HepG2 (cell line): ENCODE results near the gene HSPA1B. TPM values are rescaled to one million over a fixed set of nuclear protein-coding genes. Genes with fewer than 3 reads are reported as not detected.

Experiments
- ARID5B ChIP-seq: IDR thresholded peaks from 2 replicates; pipeline ENCODE4 v1.4.0; 2020; ENCODE audit warnings: mild to moderate bottlenecking, missing genetic modification reagents
- BCL6 ChIP-seq: IDR thresholded peaks from 2 replicates; pipeline ENCODE4 v1.6.1; 2016; ENCODE audit warnings: missing genetic modification reagents, missing compliant biosample characterization
- CAMTA2 ChIP-seq: sonication (generic); formaldehyde crosslinking; IDR thresholded peaks from 2 replicates; pipeline ENCODE4 v1.4.0; 2020; ENCODE audit warnings: mild to moderate bottlenecking, missing genetic modification reagents, borderline replicate concordance
- ERF ChIP-seq: IDR thresholded peaks from 2 replicates; pipeline ENCODE4 v1.6.1; 2018; ENCODE audit warnings: missing biosample characterization, missing genetic modification reagents
- FOXM1 ChIP-seq: sonication (generic); formaldehyde crosslinking; IDR thresholded peaks from 2 replicates; pipeline ENCODE4 v1.5.0; 2020; ENCODE audit warnings: missing genetic modification reagents
- GLMP ChIP-seq: sonication (generic); formaldehyde crosslinking; IDR thresholded peaks from 2 replicates; pipeline ENCODE4 v1.9.0; 2021; ENCODE audit warnings: missing genetic modification reagents, mild to moderate bottlenecking, borderline replicate concordance
- HNRNPUL1 ChIP-seq: fragments of 200-400 bp; formaldehyde crosslinking; IDR thresholded peaks from 2 replicates; pipeline ENCODE4 v1.6.1; 2017; ENCODE audit warnings: low read depth, mild to moderate bottlenecking, low read length, moderate library complexity
- KAT8 ChIP-seq: IDR thresholded peaks from 2 replicates; pipeline ENCODE4 v1.6.1; 2016; ENCODE audit warnings: missing genetic modification reagents, missing compliant biosample characterization
- MXD3 ChIP-seq: IDR thresholded peaks from 2 replicates; pipeline ENCODE4 v1.6.1; 2016; ENCODE audit warnings: mild to moderate bottlenecking, missing biosample characterization, missing genetic modification reagents
- NR2C2 ChIP-seq: sonication (generic); formaldehyde crosslinking; IDR thresholded peaks from 2 replicates; pipeline ENCODE4 v1.4.0; 2020; ENCODE audit warnings: missing genetic modification reagents, mild to moderate bottlenecking, moderate library complexity, borderline replicate concordance
- PBX2 ChIP-seq: IDR thresholded peaks from 2 replicates; pipeline ENCODE4 v1.6.1; 2016; ENCODE audit warnings: control low read depth
- PHB2 ChIP-seq: fragments of 450-650 bp; IDR thresholded peaks from 2 replicates; pipeline ENCODE4 v1.6.1; 2018; ENCODE audit not compliant: partially characterized antibody
- POLR2AphosphoS5 ChIP-seq: IDR thresholded peaks from 2 replicates; pipeline ENCODE4 v1.6.1; 2012; ENCODE audit warnings: low read depth, low read length
- RAD21 ChIP-seq: fragments of 450-650 bp; formaldehyde crosslinking; IDR thresholded peaks from 2 replicates; pipeline ENCODE4 v1.5.0; 2020; ENCODE audit warnings: mild to moderate bottlenecking
- RAD51 ChIP-seq: fragments of 450-650 bp; IDR thresholded peaks from 2 replicates; pipeline ENCODE4 v1.6.1; 2016; ENCODE audit warnings: borderline replicate concordance
- RBAK ChIP-seq: sonication (generic); formaldehyde crosslinking; IDR thresholded peaks from 2 replicates; pipeline ENCODE4 v1.5.1; 2020; ENCODE audit warnings: mild to moderate bottlenecking, missing genetic modification reagents
- ZFP37 ChIP-seq: sonication (generic); formaldehyde crosslinking; IDR thresholded peaks from 2 replicates; pipeline ENCODE4 v1.4.0; 2020; ENCODE audit warnings: missing genetic modification reagents, borderline replicate concordance
- ZNF180 ChIP-seq: sonication (generic); formaldehyde crosslinking; IDR thresholded peaks from 2 replicates; pipeline ENCODE4 v1.4.0; 2020; ENCODE audit warnings: low read depth, missing genetic modification reagents, borderline replicate concordance
- ZNF264 ChIP-seq: sonication (generic); formaldehyde crosslinking; IDR thresholded peaks from 2 replicates; pipeline ENCODE4 v1.4.0; 2020; ENCODE audit warnings: missing genetic modification reagents
- ZNF34 ChIP-seq: sonication (generic); formaldehyde crosslinking; IDR thresholded peaks from 2 replicates; pipeline ENCODE4 v1.4.0; 2020; ENCODE audit warnings: mild to moderate bottlenecking, missing genetic modification reagents, borderline replicate concordance
- ZNF770 ChIP-seq: sonication (generic); formaldehyde crosslinking; IDR thresholded peaks from 2 replicates; pipeline ENCODE4 v1.5.0; 2020; ENCODE audit warnings: mild to moderate bottlenecking, missing genetic modification reagents
- polyA plus RNA-seq, 8 experiments: library from polyadenylated mRNA; depleted of rRNA in 3 of 8; stranded (reverse) in 7 of 8; unstranded in 1 of 8; fragments of >200 nt; fragmentation: Illumina TruSeq in 4 of 8; extraction: Trizol in 4 of 8; gene quantifications; 2 replicates each; pipeline versions ENCODE4 v1.2.1 to v1.2.3, GENCODE V29; 2011 to 2016; ENCODE audit warnings: low read depth in 4 of 8, missing spikeins in 1 of 8, mixed read lengths in 1 of 8; ENCODE audit not compliant: insufficient read depth in 1 of 8
- total RNA-seq, 5 experiments: library from RNA; depleted of rRNA; stranded (reverse); fragments of >200 nt; fragmentation: Illumina TruSeq; extraction: Trizol; gene quantifications; 2 replicates each; pipeline ENCODE4 v1.2.3, GENCODE V29; 2016; ENCODE audit warnings: low read depth in 1 of 5

The HSPA1B gene
- total and polyA plus RNA-seq, 2 of the 13 experiments (the other 11 are each of a cell fraction or from before 2014, with no cell fraction given) = 26.0 to 186 TPM

GRCh38 chr6:31862344-31863235, 35.1 kb downstream of the HSPA1B start, which contains the start of gene NEU1 (continued):
- no peak for TF ChIP-seq GLMP (CRISPR knock-in tag)
- no peak; the same call in none of the 2 replicates for TF ChIP-seq PBX2 (CRISPR knock-in tag)
- no peak; the same call in 1 of the 2 replicates for TF ChIP-seq ZFP37 (CRISPR knock-in tag)
- no peak; the same call in 1 of the 2 replicates for TF ChIP-seq CAMTA2 (CRISPR knock-in tag)
- TF ChIP-seq FOXM1 = no peak
- TF ChIP-seq ZNF34 = no peak
- peak; percentile 62 for TF ChIP-seq ARID5B (CRISPR knock-in tag)
- peak; percentile 100 for TF ChIP-seq POLR2AphosphoS5
- TF ChIP-seq ZNF264 = peak; percentile 49; the same call in 1 of the 2 replicates
- TF ChIP-seq HNRNPUL1 = no peak
- peak; percentile 78 for TF ChIP-seq RAD21 (CRISPR knock-in tag)
- peak; percentile 60 for TF ChIP-seq BCL6
- peak; percentile 91 for TF ChIP-seq ERF (CRISPR knock-in tag)
- TF ChIP-seq ZNF770 = 0 out of 2 replicates have a peak, but pooled peaks have one; percentile 3
- peak; percentile 78; the same call in 1 of the 2 replicates for TF ChIP-seq MXD3 (CRISPR knock-in tag)
- TF ChIP-seq KAT8 (CRISPR knock-in tag) = peak; percentile 94
- TF ChIP-seq ZNF180 = peak; percentile 91; the same call in 1 of the 2 replicates
- 0 out of 2 replicates have a peak, but pooled peaks have one; percentile 47 for TF ChIP-seq RBAK (CRISPR knock-in tag)
- no peak for TF ChIP-seq PHB2
- TF ChIP-seq RAD51 = peak; percentile 98
- TF ChIP-seq NR2C2 (CRISPR knock-in tag) = peak; percentile 88
